Anterior cingulate cortex (tissue), 58 donors: ENCODE results near the gene RPS15.

Experiments
- DNase-seq, 58 donors: peaks; one replicate each; lab custom pipeline; 2025; lab: John Stamatoyannopoulos, UW

RPS15 gene

DNA sequence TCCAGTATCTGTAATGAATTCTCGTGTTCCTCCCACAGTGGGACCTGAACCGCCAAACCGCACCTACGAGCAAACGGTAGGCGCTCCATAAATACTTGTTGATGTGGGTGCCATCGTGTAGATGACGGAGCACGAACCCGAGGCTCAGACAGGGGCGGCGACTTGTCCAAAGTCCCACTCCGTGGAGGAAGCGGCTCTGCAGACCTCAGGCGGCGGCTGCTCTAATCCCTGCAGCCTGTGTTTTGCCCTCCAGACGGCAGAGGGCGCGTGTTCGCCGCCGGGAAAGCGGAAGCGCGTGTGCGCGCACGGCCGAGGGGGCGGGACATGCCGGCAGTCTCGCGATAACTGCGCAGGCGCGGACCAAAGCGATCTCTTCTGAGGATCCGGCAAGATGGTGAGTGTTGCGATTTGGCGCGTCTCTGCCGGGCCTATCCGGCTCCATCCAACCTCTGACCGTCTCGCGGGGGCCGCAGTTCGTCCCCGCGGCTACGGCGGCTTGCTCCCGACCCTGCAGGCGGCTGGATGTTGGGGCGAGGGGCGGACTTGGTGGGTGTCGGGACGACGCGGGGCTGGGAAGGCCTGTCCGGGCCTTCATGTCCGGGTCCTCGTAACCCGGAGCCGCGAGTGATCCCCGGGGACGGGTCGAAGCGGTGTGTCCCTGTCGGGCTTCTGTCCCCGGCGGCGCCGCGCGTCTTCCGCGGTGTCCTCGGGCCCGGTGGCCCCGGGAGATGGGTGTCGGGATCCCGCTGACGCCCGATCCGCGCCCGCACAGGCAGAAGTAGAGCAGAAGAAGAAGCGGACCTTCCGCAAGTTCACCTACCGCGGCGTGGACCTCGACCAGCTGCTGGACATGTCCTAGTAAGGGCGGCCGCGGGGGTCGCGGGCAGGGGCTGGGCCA, at the start of gene RPS15:
Gene RPS15 (plus strand): TSS at position 362 of the 898 bp plus-strand sequence. CDS start 30 bp downstream, at position 392.
- DNase-seq: peak; percentile 54 to 95 (median 90)

GRCh38 chr19:1388637-1389026, 49.6 kb upstream of the RPS15 start:
- DNase-seq: peak in 2 of 58 donors; percentile 26 to 51

- DNase-seq: peak in 45 of 58 donors; percentile 17 to 89 (median 61)
Measured at GRCh38 chr19:1389033-1389940, 48.9 kb upstream of the RPS15 start.

DNA sequence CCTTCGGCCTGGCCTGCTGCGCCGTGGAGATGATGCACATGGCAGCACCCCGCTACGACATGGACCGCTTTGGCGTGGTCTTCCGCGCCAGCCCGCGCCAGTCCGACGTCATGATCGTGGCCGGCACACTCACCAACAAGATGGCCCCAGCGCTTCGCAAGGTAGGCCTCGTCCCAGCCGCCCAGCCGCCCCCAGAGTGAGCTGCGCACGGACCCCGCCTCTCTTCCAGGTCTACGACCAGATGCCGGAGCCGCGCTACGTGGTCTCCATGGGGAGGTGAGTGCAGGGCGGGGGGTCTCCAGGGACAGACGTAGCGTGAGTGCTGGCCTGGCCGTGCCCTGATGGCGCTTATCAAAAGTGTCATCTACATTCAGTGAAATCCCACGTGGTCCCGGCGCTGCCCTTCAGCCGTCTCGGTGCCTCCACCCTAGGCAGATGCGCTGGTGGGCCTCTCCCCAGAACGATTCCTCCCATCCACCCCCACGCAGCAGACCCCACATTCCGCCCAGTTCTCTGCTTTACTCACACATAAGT, 47.2 kb upstream of the RPS15 start:
- DNase-seq: no peak

DNA sequence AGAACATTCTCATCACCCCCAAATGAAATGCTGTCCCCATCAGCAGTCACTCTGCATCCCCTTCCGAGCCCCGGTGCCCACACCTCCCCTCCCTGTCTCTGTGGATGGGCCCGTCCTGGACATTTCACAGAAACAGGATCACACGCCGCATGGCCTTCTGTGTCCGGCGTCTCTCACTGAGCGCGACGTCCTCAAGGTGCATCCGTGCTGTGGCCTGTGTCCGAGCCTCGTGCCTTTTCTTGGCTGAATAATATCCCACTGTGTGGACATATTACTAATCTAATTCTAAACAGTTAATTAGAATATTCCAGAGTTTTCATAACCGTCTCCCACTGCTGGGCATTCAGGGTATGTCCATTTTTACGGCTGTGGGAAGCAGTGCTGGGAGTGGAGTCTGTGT, 45.8 kb upstream of the RPS15 start:
- DNase-seq: no peak

DNA sequence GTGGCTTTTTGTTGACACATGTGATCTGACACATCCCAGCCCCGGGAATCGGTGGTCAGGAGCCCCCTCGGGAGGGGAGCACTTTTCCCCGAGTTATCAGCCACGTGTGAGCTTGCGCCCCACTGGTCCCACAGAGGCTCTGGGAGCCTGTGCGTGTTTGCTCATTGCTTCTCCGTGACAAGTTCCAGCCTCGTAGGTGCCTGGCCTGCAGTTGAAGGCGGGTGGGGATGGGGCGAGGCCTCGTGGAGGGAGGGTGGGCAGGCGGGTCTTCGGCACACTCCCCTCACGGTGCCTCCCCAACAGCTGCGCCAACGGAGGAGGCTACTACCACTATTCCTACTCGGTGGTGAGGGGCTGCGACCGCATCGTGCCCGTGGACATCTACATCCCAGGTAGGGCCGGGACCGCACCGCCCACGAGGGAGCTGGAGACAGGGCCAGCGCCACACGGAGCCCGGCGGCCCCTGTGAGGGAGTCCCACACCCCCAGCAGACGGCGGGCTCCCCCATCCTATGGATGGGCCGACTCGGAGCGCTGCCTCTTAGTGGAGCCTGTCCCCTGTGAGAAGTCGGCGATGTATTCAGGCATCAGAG, 45.2 kb upstream of the RPS15 start:
- no peak for DNase-seq

GRCh38 chr19:1393841-1394240, 44.4 kb upstream of the RPS15 start:
- DNase-seq: no peak

DNA sequence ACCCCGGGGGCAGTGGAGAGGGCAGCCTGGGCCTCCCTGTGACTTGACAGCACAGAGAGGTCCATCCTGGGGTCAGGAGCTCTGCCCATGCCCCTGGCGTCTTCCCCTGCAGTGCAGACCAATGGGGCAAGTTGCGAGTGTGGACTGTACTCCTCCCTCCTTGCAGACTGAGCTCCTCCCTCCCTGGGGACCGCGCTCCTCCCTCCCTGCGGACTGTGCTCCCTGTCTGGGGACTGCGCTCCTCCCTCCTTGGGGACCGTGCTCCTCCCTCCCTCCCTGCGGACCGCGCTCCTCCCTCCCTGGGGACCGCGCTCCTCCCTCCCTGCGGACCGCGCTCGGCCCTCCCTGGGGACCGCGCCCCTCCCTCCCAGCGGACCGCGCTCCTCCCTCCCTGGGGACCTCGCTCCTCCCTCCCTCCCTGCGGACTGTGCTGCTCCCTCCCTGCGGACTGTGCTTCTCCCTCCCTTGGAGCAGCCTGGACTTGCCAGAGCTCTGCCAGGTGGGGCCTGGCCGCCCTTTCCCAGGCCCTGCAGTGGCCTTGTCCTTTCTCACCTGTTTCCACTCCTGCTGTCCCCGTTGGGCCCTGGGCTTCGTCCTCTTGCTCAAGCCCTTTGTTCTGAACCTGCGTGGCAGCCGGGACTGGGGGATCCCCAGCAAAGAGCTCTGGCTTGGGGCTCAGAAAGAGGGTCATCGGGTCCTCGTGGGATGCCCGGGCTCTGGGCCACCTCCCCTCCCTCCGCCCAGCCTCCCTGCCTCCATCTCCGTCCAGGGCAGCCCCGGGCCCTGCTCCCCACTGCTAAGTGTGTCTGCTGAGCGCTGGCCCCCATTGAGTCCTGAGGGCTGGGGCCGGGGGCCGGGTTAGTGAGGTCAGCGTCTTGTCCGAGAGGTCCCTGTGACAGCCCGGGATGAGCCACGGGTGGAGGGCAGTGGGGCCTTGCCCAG, 43.7 kb upstream of the RPS15 start:
- peak in 18 of 58 donors; percentile 21 to 76 (median 46) for DNase-seq

DNA sequence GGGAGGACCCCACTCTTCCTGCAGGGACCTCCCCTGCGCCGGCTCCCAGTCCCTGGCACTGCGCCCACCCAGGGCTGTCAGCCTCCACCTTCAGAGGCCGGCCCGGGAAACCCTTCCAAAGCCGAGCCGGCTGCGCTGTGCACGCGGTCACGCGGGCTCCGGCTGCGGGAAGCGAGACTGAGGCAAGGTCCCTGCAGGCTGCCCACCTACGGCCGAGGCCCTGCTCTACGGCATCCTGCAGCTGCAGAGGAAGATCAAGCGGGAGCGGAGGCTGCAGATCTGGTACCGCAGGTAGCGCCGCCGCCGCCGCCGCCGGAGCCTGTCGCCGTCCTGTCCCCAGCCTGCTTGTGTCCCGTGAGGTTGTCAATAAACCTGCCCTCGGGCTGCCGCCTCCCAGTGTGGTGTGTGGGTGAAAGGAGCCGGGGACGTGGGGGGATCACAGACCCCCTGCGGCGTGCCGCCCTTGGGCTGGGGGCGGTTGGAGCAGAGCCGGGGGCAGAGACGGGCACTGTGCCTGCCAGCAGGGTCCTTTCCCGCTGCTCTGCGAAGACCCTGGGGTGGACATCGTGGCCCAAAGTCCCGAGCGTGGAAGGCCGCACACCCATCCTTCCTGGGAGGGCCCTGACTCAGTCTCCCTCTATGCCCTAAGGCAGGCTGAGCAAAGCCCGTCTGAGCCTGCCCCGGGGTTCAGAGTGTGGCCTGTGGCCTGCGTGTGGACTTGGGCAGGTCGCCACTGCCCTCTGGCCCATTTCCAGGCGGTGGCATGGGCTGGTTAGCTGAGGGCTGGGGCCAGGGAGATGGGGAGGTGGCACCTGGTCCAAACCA, 42.8 kb upstream of the RPS15 start:
- peak in 3 of 58 donors; percentile 23 to 57 (median 31) for DNase-seq

GRCh38 chr19:1396019-1396767, 42.0 kb upstream of the RPS15 start:
- peak in 2 of 58 donors; percentile 30 to 34 for DNase-seq

GRCh38 chr19:1396768-1397679, 41.2 kb upstream of the RPS15 start:
- DNase-seq: no peak

GRCh38 chr19:1397838-1398237, 40.4 kb upstream of the RPS15 start:
- DNase-seq: no peak

DNA sequence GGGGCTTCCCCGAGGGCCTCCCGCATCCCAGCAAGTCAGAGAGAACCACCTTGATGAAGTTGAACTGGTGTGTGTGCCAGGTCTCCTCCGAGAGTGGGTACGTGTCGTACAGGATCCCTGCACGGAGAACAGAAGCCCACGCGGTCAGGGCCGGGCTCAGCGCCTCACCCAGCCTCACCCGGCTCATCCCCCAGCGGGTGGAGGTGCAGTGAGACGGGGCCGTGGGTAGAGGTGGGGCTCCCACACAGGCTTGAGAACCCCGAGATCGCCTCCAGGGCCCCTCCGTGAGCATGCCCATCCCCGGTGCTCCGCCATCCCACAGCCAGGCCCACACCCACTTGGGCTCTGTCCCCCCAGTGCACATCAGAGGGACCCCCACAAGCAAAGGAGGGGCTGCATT, 39.1 kb upstream of the RPS15 start:
- no peak for DNase-seq

GRCh38 chr19:1399745-1400144, 38.5 kb upstream of the RPS15 start:
- DNase-seq: no peak

GRCh38 chr19:1400281-1401137, 37.7 kb upstream of the RPS15 start:
- peak in 19 of 58 donors; percentile 8 to 70 (median 34) for DNase-seq
